KG1 (cell line): Measurements from ENCODE around the gene IRF2BP1.
"Not testable (repeated sequence)": the region's sequence is repeated elsewhere in the genome, so short reads cannot be mapped to it uniquely, and the experiment has no call there.

Experiments used
- DNase-seq: peaks from one replicate; lab custom pipeline; 2025; lab: John Stamatoyannopoulos, UW

IRF2BP1 gene

DNA sequence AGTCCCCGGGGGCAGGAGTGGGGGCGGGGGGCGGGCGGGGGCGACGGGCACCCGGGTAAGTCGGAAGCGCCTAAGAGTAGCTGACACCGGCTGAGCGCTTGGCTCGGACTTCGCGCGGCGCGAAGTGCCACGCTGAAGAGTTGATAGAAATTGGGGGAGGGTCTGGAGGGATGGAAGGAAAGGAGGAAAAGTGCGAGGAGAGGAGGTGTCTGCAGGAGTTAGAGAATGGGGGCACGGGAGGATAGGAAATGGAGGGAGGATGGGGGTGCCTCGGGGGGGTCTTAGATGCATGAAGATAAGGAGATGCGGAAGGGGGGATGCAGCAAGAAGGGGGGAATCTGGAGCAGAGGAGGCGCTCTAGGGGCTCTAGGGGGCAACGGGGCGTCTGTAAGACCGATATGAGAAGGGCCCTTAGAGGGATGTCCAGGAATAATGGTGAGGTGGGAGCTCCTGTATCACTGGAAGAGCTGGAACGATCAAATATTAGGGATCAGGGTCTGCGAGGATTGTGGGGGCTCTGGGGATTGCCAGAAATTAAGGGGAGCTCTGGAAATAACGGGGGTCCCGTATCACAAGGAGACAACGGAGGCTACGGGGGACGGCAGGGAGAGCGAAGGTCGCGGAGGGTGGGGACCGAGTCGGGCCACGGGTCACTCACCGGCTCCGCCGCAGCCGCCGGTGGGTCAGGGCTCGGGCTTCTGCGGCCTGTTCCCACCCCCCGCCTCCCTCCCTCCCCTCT, 16.1 kb upstream of the IRF2BP1 start, which contains the start of gene MYPOP:
Gene MYPOP (minus strand): TSS at position 702 of the 739 bp plus-strand sequence. CDS start 840 bp downstream, outside the sequence.
- no peak for DNase-seq

DNA sequence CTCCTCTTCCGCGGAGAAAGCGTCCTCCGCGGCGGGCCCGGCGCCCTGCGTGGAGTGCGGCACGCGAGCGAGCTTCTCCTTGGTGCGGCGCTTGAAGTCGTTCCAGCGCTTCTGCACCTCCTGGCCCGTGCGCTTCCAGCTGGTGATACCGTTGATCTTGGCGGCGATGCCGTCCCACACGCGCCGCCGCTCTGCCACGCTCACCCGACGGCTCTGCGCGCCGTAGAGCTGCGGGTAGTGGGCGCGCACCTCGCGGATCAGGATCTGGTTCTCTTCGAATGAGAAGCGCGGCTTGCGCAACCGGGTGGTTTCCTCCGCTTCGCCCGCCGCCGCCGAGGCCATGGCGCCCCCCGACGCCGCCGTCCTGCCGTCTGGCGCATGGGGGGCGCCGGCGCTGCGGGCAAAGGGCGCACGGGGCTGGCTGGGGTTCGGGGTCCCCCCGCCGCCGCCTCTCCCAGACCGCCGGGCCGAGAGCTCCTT, 15.5 kb upstream of the IRF2BP1 start:
- peak; percentile 41 for DNase-seq

DNA sequence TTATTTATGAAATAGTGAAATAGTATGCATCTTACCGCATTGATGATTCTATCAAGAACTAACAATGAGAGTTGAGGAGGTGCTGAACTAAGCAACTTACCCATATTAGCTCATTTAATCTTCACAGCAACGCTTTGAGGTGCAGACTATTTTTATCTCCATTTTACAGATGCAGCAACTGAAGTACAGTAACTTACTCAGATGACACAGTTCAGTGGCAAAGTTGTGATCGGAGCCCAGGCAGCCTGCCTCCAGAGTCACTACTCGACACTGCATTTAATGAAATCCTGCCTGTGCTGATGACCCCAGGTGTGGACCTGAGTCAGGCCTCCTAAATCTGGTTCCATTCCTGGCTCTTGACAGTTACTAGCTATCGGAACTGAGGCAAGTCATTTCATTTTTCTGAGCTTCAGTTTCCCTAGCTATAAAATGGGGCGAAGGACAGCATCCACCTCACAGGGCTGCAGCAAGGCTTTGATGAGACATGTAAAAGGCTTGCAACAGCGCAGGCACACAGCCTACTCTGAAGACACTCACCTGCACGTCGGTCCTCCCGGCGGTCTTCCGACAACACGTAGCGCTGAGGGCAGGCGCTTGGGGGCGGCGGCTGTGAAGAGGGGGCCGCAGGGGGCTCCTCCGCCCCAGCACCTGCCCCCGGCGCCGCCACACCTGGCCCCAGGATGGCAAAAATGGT, 14.9 kb upstream of the IRF2BP1 start:
- no peak for DNase-seq

DNA sequence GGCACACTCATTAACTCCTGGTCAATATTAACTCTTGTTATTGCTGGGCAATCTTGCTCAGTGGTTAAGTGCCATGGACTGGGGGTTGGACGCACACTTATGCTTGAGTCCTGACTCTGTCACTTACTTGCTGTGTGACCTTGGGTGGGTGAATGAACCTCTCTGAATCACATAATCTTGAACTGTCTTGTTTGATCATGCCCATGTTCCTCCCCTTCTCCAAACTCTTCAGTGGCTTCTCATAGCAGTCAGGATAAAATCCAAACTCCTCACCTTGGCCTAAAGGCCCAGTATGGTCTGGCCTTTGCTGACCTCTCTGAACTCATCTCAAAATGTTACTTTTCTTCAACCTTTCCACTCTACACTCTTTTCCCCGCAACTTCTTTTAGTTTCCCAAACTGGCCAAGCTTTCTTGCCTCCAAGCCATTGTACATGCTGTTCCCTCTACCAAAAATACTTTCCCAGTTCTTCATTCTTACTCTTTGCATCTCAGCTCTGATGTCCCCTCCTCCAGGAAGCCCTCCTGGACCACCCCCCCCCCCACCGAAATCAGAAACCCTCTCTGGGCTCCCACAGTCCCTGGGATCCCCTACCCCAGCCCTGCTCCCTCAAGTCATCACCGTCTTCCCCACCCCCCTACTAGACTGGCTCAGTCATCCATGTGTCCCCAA, 14.1 kb upstream of the IRF2BP1 start:
- no peak for DNase-seq

DNA sequence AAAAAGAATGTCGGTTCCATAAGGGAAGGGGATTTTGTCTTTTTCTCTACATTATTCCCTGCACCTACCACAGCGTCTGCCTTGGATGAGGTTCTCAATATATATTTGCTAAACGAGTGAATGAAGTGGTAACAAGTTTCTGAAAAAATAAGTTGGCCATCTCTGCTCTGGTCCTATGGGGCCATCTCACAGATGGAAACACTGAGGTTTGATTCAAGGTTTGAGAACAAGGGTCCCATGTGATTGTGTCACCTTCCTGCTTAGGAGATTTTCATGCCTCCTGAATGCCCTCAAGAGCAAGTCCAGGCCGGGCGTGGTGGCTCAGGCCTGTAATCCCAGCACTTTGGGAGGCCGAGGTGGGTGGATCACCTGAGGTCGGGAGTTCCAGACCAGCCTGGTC, 13.3 kb upstream of the IRF2BP1 start:
- DNase-seq, result no peak

DNA sequence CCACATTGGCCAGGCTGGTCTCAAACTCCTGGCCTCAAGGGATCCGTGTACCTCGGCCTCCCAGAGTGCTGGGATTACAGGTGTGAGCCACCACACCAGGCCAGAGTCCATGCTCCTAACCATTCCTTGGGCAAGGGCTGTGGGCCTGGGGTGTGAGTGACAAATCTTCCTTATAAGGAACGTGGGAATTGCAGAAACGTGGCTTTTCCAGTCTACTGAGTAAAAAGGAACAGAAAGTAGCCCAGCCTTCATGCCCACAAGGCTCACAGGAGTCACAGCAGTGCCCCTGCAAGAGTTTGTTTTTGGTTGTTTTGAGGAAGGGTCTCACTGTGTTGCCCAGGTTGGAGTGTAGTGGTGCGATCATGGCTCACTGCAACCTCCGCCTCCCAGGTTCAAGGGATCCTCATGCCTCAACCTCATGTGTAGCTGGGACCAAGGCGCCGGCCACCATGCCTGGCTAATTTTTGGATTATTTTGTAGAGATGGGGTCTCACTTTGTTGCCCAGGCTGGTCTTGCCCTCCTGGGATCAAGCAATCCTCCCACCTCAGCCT, 11.4 kb upstream of the IRF2BP1 start:
- DNase-seq, result no peak

DNA sequence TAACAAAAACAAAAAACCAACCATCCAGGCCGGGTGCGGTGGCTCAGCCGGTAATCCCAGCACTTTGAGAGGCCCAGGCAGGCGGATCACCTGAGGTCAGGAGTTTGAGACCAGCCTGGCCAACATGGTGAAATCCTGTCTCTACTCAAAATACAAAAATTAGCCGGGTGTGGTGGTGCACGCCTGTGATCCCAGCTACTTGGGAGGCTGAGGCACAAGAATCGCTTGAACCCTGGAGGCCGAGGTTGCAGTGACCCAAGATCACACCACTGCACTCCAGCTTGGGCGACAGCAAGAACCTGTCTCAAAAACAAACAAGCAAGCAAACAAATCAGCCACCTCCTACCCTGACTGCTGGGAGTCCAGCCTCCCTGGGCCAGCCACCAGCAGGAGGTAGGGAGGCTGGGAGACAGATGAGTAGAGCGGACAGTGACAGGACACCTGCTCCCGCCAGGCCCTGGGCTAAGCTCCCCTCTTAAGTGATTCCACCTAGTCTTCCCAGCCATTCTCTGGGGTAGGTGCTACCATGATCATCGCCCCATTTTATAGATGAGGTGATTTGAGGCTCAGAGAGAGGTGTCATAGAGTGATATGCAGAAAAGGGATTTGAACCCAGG, 10.2 kb upstream of the IRF2BP1 start:
- DNase-seq, result not testable (repeated sequence)

DNA sequence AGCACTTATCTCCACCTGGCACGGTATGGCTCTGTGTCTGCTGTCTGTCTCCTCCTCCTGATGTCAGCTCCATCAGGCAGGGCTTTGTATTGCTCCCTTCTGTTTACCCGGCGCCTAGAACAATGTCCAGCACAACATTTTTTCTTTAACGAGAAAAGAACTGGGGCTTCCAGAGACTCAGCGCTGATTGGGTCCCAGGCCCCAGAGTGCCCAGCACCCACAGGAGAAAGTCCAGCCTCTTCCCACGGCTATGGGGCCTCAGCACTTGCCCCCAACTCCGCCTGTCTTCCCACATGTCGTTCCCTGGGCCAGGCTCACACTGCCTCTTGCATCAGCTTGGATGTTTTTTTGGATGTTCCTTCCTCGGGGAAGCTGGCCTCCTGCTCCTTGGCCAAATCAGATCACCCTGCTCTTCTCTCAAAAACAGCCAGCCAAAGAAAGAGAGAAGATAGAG, 9.6 kb upstream of the IRF2BP1 start:
- no peak for DNase-seq

DNA sequence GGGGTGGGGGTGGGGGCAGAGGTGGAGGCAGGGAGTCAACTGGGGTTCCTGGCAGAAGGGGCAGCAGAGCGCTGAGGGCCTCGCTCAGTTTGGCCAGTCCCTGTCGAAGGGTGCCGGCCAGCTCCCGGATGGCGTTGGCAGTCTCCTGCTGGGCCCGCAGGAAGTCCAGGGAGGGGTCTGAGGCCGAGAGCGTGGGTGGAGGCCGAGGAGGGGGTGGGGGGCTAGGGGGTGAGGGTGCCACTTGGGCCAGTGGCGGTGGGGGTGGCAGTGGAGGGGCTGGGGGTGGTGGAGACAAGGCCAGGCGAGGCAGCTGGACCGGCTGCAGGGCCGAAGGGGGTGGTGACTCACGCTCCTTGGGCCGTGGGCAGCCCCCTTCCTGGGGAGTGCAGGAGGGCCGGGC, 4.9 kb upstream of the IRF2BP1 start:
- no peak for DNase-seq

DNA sequence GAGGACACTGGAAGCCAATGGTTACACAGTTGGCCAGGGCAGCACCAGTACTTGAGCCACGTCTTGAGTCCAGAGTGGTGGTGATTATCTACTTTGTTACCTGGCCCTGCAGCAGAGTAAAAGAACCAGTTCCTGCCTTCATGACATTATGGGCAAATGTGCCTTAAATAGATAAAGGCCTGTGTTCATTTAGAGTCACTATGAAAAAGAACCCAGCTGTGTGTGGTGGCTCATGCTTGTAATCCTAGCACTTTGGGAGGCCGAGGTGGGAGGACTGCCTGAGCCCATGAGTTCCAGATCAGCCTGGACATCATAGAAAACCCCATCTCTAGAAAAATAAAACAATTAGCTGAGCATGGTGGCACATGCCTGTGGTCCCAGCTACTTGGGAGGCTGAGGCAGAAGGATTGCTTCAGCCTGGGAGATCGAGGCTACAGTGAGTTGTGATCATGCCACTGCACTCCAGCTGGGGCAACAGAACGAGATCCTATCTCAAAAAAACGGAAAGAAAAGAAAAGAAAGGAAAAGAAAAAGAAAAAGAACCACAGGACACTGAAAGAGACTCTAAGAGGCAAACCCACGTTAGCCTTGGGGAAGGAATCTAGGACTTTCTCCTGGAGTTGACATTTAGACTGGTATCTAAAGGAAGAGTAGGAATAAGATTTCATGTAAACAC, 3.4 kb upstream of the IRF2BP1 start:
- DNase-seq, result no peak

DNA sequence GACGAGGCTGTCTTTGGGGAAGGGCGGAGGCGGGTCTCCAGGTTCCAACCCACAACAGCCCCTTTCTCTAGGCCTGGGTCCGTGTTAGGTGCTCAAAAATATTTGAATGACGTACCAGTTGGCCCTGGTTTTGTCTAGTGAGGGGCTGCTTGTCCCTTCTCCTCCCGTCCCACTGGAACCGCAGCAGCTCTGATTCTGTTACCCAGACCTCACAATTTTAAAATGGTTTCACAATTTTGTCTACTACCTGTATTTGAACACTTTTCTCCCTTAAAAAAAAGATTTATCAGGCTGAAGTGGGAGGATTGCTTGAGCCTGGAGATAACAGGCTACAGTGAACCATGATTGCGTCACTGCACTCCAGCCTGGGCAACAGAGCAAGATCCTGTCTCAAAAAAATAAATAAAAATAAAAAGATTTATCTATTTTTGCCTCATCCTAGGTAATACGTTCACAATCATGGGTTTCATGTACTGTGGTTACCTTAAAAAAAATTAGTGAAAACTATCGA, 1.3 kb upstream of the IRF2BP1 start:
- DNase-seq, result no peak

DNA sequence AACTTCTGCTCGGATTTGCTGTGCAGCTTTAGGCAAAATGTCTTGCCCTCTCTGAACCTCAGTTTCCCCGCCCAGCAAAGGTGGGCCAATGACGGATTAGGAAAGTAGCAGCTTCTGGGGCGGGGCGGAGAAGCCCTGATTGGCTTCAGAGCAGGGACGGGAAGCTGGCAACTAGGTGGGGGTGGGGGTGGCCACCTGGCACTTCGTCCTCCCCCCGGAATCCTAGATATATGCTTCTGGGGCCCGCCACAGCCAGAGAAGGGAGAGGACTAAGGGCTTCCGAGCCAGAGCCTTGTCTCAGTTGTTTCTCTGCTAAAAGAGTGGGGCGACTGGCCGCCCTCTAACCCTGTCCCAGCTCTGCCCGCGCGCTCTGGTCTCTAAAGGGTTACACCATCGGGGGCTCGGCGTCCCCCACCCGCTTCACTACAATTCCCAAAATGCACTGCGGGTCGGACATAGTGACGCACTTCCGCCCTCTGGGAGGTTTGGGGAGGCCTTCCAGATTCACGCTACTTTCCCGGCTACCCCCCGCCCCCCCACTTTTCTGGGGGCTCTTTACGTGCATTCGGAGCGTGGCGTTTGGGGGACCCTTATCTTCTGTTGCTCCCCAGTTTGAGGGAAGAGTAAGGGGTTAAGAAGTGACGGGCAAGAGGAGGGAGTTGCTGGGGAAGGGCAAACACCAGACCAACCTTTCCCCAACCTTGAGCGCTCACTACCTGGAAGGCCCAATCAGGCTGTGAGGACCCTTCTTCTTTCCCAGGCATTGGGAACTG, 672 bp upstream of the IRF2BP1 start:
- DNase-seq, result peak; percentile 92

DNA sequence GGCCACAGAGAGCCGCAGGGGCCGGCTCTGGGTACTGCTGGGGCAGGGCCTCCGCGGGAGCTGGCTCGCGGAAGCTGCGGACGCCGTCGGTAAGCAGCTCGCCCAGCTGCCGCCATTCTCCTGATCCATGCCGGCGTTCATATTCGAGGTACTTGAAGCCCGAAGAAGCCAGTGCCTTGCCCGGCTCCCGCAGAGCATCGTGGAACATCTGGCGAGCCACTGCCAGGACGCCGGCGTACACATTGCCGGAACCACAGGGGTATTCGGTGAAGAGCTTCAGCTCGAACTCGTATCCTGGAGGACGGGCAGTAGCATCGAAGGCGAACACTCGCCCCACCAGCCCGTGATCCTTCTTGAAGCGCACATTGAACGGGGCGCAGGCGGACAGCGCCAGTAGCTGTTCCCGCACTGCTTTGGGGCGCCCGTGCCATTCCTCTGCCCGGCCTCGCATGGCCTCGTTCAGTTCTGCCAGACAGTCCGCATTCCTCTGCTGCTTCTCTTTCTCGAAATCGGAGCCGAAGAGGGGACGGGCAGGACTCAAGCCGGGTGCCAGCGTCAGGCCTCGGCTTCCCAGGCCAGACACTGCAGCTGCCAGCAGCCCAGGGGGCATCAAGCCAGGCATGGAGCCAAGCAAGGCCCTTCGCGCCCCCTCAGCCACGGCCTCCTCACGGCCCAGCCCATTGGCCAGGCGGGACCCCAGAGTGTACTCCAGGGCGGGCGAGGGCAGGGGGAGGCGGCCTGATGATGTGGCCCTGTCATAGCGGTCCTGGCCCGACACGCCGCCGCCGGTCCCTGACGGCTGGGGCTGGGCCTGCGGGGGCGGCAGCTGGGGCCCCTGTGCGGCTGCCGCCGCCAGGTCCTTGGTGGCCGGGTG, 1.0 kb downstream of the IRF2BP1 start:
- DNase-seq, result no peak

DNA sequence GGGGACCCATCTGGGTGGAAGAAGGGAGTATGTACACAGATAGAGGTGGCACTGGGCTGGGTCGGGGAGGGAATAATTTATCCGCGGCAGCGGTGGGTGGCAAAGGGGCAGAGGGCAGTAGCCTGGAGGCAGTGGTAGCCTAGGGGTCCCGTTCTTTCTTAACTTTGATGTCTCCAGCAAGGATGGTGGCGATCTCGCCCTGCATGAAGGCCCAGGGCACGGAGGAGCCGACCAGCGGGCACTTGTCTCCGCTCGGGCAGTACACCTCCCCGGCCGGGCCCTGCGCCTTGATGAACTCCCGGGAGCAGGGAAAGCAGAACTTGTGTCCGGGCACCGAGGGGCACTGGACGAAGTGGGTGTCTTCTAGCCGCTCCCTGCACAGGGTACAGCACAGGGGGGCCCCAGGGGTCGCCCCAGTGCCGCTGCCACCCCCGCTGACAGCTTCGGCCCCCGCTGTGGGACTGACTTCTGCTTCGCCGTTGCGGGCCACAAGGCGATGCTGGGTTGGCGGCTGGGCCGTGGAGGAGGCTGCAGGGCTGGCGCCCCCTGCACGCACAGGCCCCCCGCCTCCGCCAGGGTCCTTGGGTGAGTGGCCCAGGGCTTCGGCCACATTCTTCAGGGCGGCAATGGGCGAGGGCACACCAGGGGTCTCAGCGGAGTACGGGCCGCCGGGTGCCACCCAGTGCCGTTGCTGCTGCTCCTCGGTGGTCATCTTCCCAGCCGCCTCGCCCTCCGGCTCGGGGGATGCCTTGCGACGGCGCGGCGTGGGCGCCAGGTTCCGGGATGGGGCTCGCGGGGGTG, 1.9 kb downstream of the IRF2BP1 start:
- no peak for DNase-seq

DNA sequence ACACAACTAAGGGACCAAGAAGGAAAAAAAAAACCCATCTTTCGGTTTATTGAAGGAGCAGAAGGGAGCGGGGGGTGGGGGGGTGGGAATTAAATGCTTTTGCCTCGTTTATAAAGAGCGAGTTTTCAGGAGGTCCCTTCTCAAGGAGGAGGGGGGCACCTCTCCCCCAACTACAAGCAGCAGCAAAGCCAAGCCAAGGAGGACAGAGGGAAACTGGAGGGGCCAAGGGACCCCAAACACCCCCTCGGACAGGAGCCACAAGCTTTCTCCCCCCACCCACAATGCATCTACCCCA, 2.4 kb downstream of the IRF2BP1 start:
- DNase-seq, result no peak

DNA sequence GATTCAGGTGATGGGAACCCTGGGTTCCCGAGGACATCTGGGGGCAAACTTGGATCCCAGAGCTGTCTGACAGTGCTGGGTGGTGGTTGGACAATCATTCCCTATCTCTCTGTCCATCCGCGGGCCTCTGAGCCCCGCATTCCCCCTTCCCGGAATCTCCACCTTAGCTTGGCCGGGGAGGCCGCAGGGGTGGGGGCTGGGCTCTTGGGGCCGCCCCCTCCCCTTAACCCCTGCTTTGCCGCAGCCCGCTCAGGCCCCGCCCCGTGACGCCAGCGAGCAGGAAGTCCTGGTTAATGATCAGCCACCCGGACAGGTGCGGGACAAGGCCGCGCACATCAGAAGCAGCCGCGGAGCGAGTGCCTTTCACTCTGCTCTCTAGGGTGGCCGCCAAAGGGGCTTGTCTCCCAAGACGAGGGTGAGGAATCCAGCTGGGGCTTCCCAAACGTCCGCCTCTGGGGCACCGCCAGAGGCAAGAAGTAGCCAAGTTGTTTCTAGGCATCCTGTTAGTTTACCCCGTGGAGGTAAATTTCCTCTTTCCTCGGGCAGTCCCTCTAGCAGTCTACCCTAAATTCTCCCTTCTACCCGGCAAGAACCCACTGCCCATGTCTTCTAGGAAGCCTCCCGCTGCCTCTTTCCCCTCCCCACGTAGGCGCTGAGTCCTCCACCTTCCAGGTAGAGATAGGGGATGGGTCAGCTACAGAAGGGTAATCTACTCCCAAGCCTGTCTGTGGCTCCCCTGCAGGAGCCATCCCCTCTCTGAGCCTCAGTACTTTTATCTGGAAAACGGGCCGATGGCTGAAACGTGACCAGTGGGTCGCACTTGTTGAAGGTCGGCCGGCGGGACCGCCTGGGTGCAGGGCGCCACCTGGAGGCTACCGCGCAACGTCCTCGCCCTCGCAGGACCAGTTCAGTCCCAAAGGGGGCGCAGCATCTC, 3.0 kb downstream of the IRF2BP1 start:
- DNase-seq, result peak; percentile 65

DNA sequence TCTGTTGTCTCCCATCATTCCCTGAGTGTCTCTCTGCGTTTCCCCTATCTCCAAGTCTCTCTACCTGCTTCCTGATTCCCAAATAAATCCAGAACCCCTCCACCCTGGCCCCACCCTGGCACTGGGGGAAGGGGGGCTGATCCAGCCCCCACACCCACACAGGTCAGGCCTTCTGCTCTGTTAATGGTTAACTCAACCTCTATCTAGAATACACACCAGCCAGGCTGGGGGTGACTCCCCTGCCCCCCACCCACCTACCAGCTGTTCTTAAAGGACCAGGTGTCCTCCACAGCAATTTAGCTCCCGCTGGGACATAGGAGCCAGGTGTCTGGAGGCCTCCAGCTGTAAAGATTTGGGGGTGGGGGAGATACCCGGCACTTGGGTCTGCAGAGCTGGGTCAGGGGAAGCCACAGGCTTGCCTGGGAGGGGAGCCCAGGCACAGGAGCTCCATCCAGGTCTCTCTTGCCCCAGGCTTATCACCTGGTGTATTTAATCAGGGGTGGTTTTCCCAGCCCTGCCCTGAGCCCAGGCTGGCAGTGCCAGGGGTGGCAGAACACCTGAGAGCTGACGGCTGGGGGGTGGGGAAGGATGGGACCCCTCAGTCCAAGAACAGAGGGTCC, 3.9 kb downstream of the IRF2BP1 start:
- DNase-seq, result no peak
